IPS DF 6.9 (cell line): ENCODE results near the gene PRKAR1B.
"Not testable (repeated sequence)": the region's sequence is repeated elsewhere in the genome, so short reads cannot be mapped to it uniquely, and the experiment has no call there.

ENCODE experiments used
- DNase-seq: peaks from one replicate; pipeline ENCODE4 v3.0.0-alpha.2; 2013; ENCODE audit warnings: low read depth, low spot score
- H3K27ac ChIP-seq: one replicate; pipeline ENCODE4 v1.5.1; 2013; ENCODE audit warnings: low read length, control low read depth
- H3K27me3 ChIP-seq: 2 replicates; pipeline ENCODE4 v1.6.1; 2013; ENCODE audit warnings: mild to moderate bottlenecking, low read length; ENCODE audit not compliant: control insufficient read depth, insufficient read depth
- H3K36me3 ChIP-seq: 2 replicates; pipeline ENCODE4 v1.6.1; 2013; ENCODE audit warnings: low read length; ENCODE audit not compliant: control insufficient read depth, insufficient read depth
- H3K4me1 ChIP-seq: 2 replicates; pipeline ENCODE4 v1.6.1; 2013; ENCODE audit warnings: low read length; ENCODE audit not compliant: control insufficient read depth, insufficient read depth
- H3K4me3 ChIP-seq: 2 replicates; pipeline ENCODE4 v1.5.1; 2013; ENCODE audit warnings: mild to moderate bottlenecking, low read length
- H3K9me3 ChIP-seq: 2 replicates; pipeline ENCODE4 v1.6.1; 2013; ENCODE audit warnings: low read length, inconsistent platforms; ENCODE audit not compliant: control insufficient read depth, insufficient read depth
- WGBS: extraction: QIAGEN DNeasy Blood & Tissue Kit; methylation state at CpG from one replicate; pipeline ENCODE4 v1.1.7; 2013; ENCODE audit warnings: mixed read lengths, missing lambda C conversion rate; ENCODE audit not compliant: insufficient read length, insufficient coverage; 5-methylcytosine and 5-hydroxymethylcytosine counted together

PRKAR1B gene

GRCh38 chr7:644381-645305, 82.4 kb downstream of the PRKAR1B start:
- DNase-seq, result no peak
- Histone ChIP-seq H3K9me3 (no peaks in the 10 kb centered on the region), H3K36me3 (no peaks in the 10 kb centered on the region), H3K4me3 (no peak overlapping the region), H3K27ac (no peak overlapping the region), H3K27me3 (no peaks in the 10 kb centered on the region), H3K4me1 (no peaks in the 10 kb centered on the region)
- no CpG with 5 or more reads among the region's 35 CpGs for WGBS

DNA sequence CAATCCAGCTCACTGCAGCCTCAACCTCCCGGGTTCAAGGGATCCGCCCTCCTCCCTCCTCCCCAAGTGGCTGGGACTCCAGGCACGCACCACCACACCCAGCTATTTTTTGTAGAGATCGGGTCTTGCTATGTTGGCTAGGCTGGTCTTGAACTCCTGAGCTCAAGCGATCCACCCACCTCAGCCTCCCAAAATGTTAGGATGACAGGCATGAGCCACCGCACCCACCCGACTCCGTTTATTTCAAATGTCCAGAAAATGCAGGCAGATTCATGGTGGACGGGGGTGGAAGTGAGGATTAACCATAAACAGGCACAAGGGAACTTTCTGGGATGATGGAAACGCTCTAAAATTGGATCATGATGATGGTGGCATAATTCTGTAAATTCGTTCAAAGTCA, 85.1 kb downstream of the PRKAR1B start:
- no peaks in the 10 kb centered on the region for H3K27me3 ChIP-seq
- H3K4me3 ChIP-seq, result no peak overlapping the region
- no peak for DNase-seq
- WGBS, result no CpG with 5 or more reads among the region's 11 CpGs
- H3K9me3 ChIP-seq, result no peaks in the 10 kb centered on the region
- H3K36me3 ChIP-seq, result no peaks in the 10 kb centered on the region
- no peak overlapping the region for H3K27ac ChIP-seq
- H3K4me1 ChIP-seq, result no peaks in the 10 kb centered on the region

GRCh38 chr7:641269-641671, 85.8 kb downstream of the PRKAR1B start:
- Histone ChIP-seq H3K36me3 (no peaks in the 10 kb centered on the region), H3K27ac (no peak overlapping the region), H3K4me1 (no peaks in the 10 kb centered on the region), H3K27me3 (no peaks in the 10 kb centered on the region), H3K4me3 (no peak overlapping the region), H3K9me3 (no peaks in the 10 kb centered on the region)
- no peak for DNase-seq
- WGBS, result no CpG with 5 or more reads among the region's 16 CpGs

- Histone ChIP-seq H3K27ac (no peak overlapping the region), H3K4me3 (no peak overlapping the region), H3K36me3 (no peaks in the 10 kb centered on the region), H3K4me1 (no peaks in the 10 kb centered on the region), H3K27me3 (no peaks in the 10 kb centered on the region), H3K9me3 (no peaks in the 10 kb centered on the region)
- WGBS, result no CpG with 5 or more reads among the region's 25 CpGs
- DNase-seq, result no peak
Measured at GRCh38 chr7:638256-639011, 88.6 kb downstream of the PRKAR1B start.

GRCh38 chr7:637826-638225, 89.3 kb downstream of the PRKAR1B start:
- Histone ChIP-seq H3K4me3 (no peak overlapping the region), H3K27me3 (no peaks in the 10 kb centered on the region), H3K9me3 (no peaks in the 10 kb centered on the region), H3K36me3 (no peaks in the 10 kb centered on the region), H3K27ac (no peak overlapping the region), H3K4me1 (no peaks in the 10 kb centered on the region)
- WGBS, result no CpG with 5 or more reads among the region's 12 CpGs
- no peak for DNase-seq

GRCh38 chr7:636396-636795, 90.7 kb downstream of the PRKAR1B start:
- Histone ChIP-seq H3K27me3 (no peaks in the 10 kb centered on the region), H3K4me1 (no peaks in the 10 kb centered on the region), H3K4me3 (no peak overlapping the region), H3K9me3 (no peaks in the 10 kb centered on the region), H3K36me3 (no peaks in the 10 kb centered on the region), H3K27ac (no peak overlapping the region)
- whole genome bisulfite sequencing, result no CpG with 5 or more reads among the region's 17 CpGs
- no peak for DNase-seq

GRCh38 chr7:635687-636382, 91.2 kb downstream of the PRKAR1B start:
- DNase-seq, H3K36me3 ChIP-seq, H3K27me3 ChIP-seq, H3K4me1 ChIP-seq, H3K9me3 ChIP-seq, H3K4me3 ChIP-seq, H3K27ac ChIP-seq: not testable (repeated sequence)
- WGBS, result no CpG with 5 or more reads among the region's 81 CpGs

DNA sequence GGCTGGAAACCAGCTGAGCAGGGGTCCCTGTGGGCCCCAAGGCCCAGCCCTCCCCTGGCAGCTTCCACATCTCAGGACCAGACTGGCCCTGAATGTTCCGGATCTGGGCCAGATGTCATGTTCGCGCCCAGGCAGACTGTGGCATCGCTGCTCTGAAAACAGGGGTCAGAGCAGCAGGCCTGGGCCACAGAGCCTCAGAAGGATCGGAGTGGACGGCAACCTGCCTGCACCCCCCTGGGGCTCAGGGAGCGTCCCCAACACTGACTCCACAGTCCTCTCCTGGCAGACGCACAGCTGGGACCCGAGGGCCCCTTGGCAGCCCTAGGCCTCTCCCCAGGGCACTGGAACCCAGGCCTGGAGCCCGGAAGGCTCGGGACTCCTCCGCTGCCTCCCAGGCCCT, 91.9 kb downstream of the PRKAR1B start:
- DNase-seq, result no peak
- WGBS, result no CpG with 5 or more reads among the region's 12 CpGs
- Histone ChIP-seq H3K9me3 (no peaks in the 10 kb centered on the region), H3K4me1 (no peaks in the 10 kb centered on the region), H3K4me3 (no peak overlapping the region), H3K36me3 (no peaks in the 10 kb centered on the region), H3K27ac (no peak overlapping the region), H3K27me3 (no peaks in the 10 kb centered on the region)

GRCh38 chr7:633381-634018, 93.6 kb downstream of the PRKAR1B start:
- no peak for DNase-seq
- H3K36me3 ChIP-seq, result no peaks in the 10 kb centered on the region
- H3K4me3 ChIP-seq, result no peak overlapping the region
- no peaks in the 10 kb centered on the region for H3K4me1 ChIP-seq
- H3K9me3 ChIP-seq, result no peaks in the 10 kb centered on the region
- no peak overlapping the region for H3K27ac ChIP-seq
- WGBS, result no CpG with 5 or more reads among the region's 12 CpGs
- no peaks in the 10 kb centered on the region for H3K27me3 ChIP-seq

DNA sequence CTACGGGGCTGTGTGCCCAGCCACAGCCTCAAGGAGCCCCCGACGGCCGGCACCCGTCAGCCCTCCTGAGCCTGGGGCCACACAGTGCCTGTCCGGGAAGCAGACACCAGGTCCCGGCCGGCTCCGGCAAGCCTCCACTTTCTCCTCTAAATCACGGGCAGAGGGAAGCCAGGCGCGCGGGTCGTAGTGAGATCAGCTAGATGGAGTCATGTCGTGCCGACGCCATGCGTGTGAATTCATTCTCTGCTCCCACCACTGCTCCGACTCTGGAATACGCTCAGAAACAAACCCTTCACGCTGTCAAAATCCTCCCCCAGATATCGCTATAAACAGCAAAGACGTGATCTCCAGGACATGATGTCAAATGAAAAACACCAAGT, 94.3 kb downstream of the PRKAR1B start:
- no CpG with 5 or more reads among the region's 23 CpGs for WGBS
- no peak overlapping the region for H3K4me3 ChIP-seq
- DNase-seq, result no peak

More for the DNA sequence above, 94.3 kb downstream of the PRKAR1B start:
- Histone ChIP-seq H3K27me3 (no peaks in the 10 kb centered on the region), H3K4me1 (no peaks in the 10 kb centered on the region), H3K27ac (no peak overlapping the region), H3K36me3 (no peaks in the 10 kb centered on the region), H3K9me3 (no peaks in the 10 kb centered on the region)
